OCI-LY1 (cell line): Measurements from ENCODE around the gene IL1RAPL2.

Experiments used
- H2AFZ ChIP-seq: fragments of 200-600 bp; sonication (generic), shearing (Covaris generic); 2 replicates; pipeline ENCODE4 v1.6.0; 2014; ENCODE audit warnings: antibody characterized with exemption, mild to moderate bottlenecking, low read length
- H3F3A ChIP-seq: fragments of 200-600 bp; sonication (generic), shearing (Covaris generic); 2 replicates; pipeline ENCODE4 v1.6.0; 2014; ENCODE audit warnings: mild to moderate bottlenecking, antibody characterized with exemption, low read length, moderate library complexity; ENCODE audit not compliant: insufficient read depth
- H3K27ac ChIP-seq: fragments of 200-600 bp; sonication (generic); 2 replicates; pipeline ENCODE4 v1.5.1; 2014; ENCODE audit warnings: low read length, mixed run types, mild to moderate bottlenecking, low read depth; ENCODE audit not compliant: poor library complexity, severe bottlenecking
- H3K27me3 ChIP-seq: fragments of 200-600 bp; sonication (generic); 2 replicates; pipeline ENCODE4 v1.6.0; 2014; ENCODE audit warnings: antibody characterized with exemption, mild to moderate bottlenecking, low read length, moderate library complexity; ENCODE audit not compliant: insufficient read depth
- H3K36me3 ChIP-seq: fragments of 200-600 bp; sonication (generic); 2 replicates; pipeline ENCODE4 v1.6.1; 2014; ENCODE audit warnings: mild to moderate bottlenecking, antibody characterized with exemption, low read length, moderate library complexity, mixed read lengths; ENCODE audit not compliant: insufficient read depth
- H3K4me1 ChIP-seq: fragments of 200-600 bp; sonication (generic); 2 replicates; pipeline ENCODE4 v1.5.1; 2014; ENCODE audit warnings: mild to moderate bottlenecking, low read length, moderate library complexity; ENCODE audit not compliant: insufficient read depth, severe bottlenecking
- H3K4me2 ChIP-seq: fragments of 200-600 bp; sonication (generic), shearing (Covaris generic); 2 replicates; pipeline ENCODE4 v1.6.1; 2014; ENCODE audit warnings: low read length
- H3K4me3 ChIP-seq: fragments of 200-600 bp; sonication (generic); 2 replicates; pipeline ENCODE4 v1.5.1; 2014; ENCODE audit warnings: low read length, low read depth, mild to moderate bottlenecking, mixed read lengths; ENCODE audit not compliant: poor library complexity, severe bottlenecking
- H3K79me2 ChIP-seq: fragments of 200-600 bp; shearing (Covaris generic); 2 replicates; pipeline ENCODE4 v1.6.1; 2016; ENCODE audit warnings: mixed run types, low read length, mixed read lengths; ENCODE audit not compliant: insufficient read depth
- H3K9ac ChIP-seq: fragments of 200-600 bp; sonication (generic), shearing (Covaris generic); 2 replicates; pipeline ENCODE4 v1.6.1; 2014; ENCODE audit warnings: mild to moderate bottlenecking, low read length, mixed read lengths
- H3K9me2 ChIP-seq: fragments of 200-600 bp; sonication (generic), shearing (Covaris generic); 2 replicates; pipeline ENCODE4 v1.6.1; 2014; ENCODE audit warnings: low read depth, mild to moderate bottlenecking, low read length, mixed read lengths
- H3K9me3 ChIP-seq: fragments of 200-600 bp; shearing (Covaris generic); 2 replicates; pipeline ENCODE4 v1.6.1; 2014; ENCODE audit warnings: low read length, mixed read lengths
- H4K20me1 ChIP-seq: fragments of 200-600 bp; sonication (generic), shearing (Covaris generic); 2 replicates; pipeline ENCODE4 v1.6.0; 2016; ENCODE audit warnings: mild to moderate bottlenecking, low read length; ENCODE audit not compliant: insufficient read depth
- CTCF ChIP-seq: fragments of 200-600 bp; sonication (generic), shearing (Covaris generic); IDR thresholded peaks from 2 replicates; pipeline ENCODE4 v1.5.1; 2017; ENCODE audit warnings: mild to moderate bottlenecking, antibody characterized with exemption, low read length, moderate library complexity, mixed read lengths
- EZH2 ChIP-seq: fragments of 200-600 bp; sonication (generic), shearing (Covaris generic); IDR thresholded peaks from 2 replicates; pipeline ENCODE4 v1.8.0; 2017; ENCODE audit warnings: borderline replicate concordance, mixed run types, mild to moderate bottlenecking, antibody characterized with exemption, low read length, moderate library complexity, mixed read lengths

Gene IL1RAPL2

GRCh38 chrX:105650577-105650976 is 1084.6 kb downstream of the IL1RAPL2 start:
- no peaks in the 10 kb centered on the region for H3K9me2 ChIP-seq
- no peak overlapping the region for H3K27ac ChIP-seq
- H3K4me1 ChIP-seq: no peaks in the 10 kb centered on the region
- TF ChIP-seq EZH2 (no peak), CTCF (no peak)
- H3K9ac ChIP-seq: no peak overlapping the region
- no peak overlapping the region for H3K4me3 ChIP-seq
- no peak overlapping the region for H3K4me2 ChIP-seq
- no peak overlapping the region for H2AFZ ChIP-seq
- no peaks in the 10 kb centered on the region for H3K79me2 ChIP-seq
- H4K20me1 ChIP-seq: no peaks in the 10 kb centered on the region
- H3F3A ChIP-seq: no peaks in the 10 kb centered on the region
- no peaks in the 10 kb centered on the region for H3K27me3 ChIP-seq
- H3K36me3 ChIP-seq: no peaks in the 10 kb centered on the region
- H3K9me3 ChIP-seq: no peaks in the 10 kb centered on the region

- H3F3A ChIP-seq: no peaks in the 10 kb centered on the region
- no peaks in the 10 kb centered on the region for H3K27me3 ChIP-seq
- H3K27ac ChIP-seq: no peak overlapping the region
- H3K4me3 ChIP-seq: no peak overlapping the region
- no peaks in the 10 kb centered on the region for H3K9me3 ChIP-seq
- no peak overlapping the region for H3K4me2 ChIP-seq
- H3K9me2 ChIP-seq: no peaks in the 10 kb centered on the region
- H3K79me2 ChIP-seq: no peaks in the 10 kb centered on the region
- TF ChIP-seq EZH2 (no peak), CTCF (no peak)
- no peaks in the 10 kb centered on the region for H3K4me1 ChIP-seq
- H3K36me3 ChIP-seq: no peaks in the 10 kb centered on the region
- H3K9ac ChIP-seq: no peak overlapping the region
- H2AFZ ChIP-seq: no peak overlapping the region
- no peaks in the 10 kb centered on the region for H4K20me1 ChIP-seq
These were observed 1085.0 kb downstream of the IL1RAPL2 start for GRCh38 chrX:105650986-105651385.

GRCh38 chrX:105653891-105654290 is 1087.9 kb downstream of the IL1RAPL2 start:
- H3K27me3 ChIP-seq: no peaks in the 10 kb centered on the region
- no peaks in the 10 kb centered on the region for H4K20me1 ChIP-seq
- H3K9me3 ChIP-seq: no peaks in the 10 kb centered on the region
- H3F3A ChIP-seq: no peaks in the 10 kb centered on the region
- no peak overlapping the region for H3K27ac ChIP-seq
- H3K4me1 ChIP-seq: no peaks in the 10 kb centered on the region
- no peak overlapping the region for H3K4me2 ChIP-seq
- no peak overlapping the region for H3K9ac ChIP-seq
- H3K79me2 ChIP-seq: no peaks in the 10 kb centered on the region
- no peak overlapping the region for H2AFZ ChIP-seq
- H3K4me3 ChIP-seq: no peak overlapping the region
- TF ChIP-seq CTCF (no peak), EZH2 (no peak)
- no peaks in the 10 kb centered on the region for H3K9me2 ChIP-seq
- H3K36me3 ChIP-seq: no peaks in the 10 kb centered on the region
